Measurements from ENCODE around the gene PLEKHO2.

Gene PLEKHO2

DNA sequence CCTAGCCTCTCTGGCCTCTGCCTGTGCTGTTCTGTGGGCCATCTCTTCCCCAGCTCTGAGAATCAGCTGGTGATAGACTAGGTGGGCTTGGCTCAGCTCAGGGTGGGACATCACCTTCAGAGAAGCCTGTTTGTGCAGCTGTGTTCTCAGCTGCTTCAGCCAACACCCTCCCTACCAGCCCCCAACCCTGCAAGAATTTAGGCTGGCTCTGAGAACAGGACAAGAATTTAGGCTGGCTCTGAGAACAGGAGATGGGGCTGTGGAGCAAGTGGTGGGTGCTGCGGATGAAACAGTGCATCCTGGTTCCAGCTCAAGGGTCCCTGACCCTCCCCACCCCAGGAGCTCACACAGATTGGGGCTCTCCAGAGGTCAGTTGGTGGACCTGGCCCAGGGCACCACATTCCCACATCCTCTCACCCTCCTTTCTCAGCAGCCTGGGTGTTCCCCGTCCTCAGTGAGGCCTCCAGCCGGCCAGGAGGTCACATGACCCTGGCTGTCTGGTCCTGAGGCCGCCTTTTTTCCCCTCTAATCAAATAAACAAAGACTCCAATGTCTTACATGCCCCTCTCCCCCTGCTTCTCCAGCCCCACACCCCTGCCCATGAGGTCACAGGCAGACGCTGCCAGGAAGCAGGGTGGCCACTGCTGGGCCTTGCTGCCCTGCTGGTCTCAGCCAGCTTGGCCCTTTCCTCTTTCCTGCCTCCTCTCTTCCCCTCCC lies 14.9 kb downstream of the PLEKHO2 start:
- DNase-seq = peak; percentile 82

DNA sequence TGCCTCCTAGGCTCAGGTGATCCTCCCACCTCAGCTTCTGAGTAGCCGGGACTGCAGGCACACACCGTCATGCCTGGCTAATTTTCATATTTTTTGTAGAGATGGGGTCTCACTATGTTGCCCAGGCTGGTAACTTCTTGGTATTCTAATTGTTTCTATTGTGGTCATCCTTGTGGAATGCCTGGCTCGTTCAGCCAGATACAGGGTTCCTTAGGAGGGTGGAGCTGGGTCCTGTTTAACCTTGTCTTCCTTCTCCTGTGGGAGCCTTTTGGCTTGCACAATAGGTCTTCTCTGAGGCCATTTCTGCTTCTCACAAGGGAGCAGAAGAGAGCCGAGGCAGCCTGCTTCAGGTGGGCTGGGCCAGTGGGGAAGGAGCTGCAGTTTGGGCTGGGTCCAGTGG lies 15.7 kb downstream of the PLEKHO2 start:
- no peak for DNase-seq

DNA sequence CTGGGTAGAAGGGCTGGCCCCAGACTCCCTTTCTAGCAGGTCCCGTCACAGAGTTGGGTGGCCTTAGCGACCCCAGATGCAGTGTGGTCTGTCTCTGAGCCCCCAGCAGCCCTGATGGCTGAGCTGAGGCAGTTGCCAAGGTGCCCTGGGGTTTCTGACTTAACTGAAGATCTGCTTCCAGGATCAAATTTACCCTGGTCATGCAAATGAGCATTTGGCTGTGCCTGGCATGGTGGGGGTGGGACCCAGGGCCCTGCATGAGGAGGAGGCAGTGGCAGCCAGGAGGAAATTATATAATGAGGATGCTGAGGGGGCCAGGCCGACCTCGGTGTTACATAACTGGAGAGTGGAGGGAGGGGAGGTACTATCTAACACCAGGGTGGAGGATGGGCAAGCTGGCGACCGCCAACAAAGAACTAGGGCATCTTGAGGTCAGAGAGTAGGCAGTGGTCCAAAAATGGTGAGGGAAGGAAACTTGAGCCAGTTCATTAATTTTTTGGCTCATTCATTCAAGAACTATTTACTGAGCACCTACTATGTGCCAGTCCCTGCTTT lies 16.4 kb downstream of the PLEKHO2 start:
- DNase-seq = no peak

DNA sequence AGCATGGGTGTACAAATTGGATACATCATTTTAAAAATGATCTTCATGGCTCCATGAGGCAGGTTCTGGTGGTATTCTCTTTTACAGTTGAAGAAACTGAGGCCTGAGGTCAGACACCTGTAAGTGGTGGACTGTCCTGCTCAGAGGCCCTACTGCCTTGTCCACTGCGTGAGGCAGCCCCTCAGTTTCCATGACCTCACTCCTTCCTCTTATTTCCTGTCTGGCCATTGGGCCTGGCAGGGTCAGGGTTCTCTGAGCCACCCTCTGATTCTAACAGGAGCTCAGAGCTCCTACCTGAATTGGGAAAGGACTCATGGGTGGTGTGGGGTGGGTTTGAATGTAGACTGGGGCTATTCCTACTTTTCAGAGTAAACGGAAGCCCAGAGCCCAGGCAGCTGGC lies 17.5 kb downstream of the PLEKHO2 start:
- DNase-seq = no peak

DNA sequence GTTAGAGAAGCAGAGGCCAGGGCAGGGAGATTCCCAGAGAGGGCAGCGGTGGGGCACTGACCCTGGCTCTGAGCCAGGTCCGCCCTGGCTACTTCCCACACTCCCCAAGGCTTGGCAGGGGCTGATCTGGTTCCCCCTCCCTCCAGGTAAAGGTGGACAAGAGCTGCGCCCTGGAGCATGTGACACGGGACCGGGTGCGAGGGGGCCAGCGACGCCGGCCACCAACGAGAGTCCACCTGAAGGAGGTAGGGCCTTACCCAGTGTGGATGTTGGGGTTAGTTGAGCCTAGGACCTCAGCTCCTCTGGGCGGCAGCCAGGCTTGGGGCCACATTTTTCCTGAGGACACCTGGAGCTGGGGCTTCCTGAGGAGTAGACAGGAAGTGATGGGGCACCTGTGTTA lies 19.6 kb downstream of the PLEKHO2 start:
- DNase-seq = no peak

DNA sequence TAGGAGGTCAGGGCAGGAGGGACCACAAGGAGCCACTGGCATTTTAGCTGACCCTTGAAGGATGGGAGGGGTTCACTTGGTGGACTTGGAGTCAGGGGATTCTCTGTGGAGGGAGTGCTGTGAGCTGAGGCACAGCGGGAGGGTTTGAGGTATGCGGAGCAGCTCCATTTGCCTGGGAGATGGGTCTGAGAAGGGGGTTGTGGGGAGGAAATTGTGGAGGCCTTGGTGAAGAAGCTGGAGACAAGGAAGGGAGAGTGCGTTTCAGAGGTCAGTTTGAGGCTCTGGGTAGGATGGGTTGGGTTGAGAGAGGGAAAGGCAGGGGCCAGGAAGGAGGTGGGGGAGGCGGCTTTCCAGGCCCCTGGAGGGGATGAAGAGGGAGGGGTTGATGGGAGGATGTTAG lies 20.2 kb downstream of the PLEKHO2 start:
- DNase-seq = no peak

DNA sequence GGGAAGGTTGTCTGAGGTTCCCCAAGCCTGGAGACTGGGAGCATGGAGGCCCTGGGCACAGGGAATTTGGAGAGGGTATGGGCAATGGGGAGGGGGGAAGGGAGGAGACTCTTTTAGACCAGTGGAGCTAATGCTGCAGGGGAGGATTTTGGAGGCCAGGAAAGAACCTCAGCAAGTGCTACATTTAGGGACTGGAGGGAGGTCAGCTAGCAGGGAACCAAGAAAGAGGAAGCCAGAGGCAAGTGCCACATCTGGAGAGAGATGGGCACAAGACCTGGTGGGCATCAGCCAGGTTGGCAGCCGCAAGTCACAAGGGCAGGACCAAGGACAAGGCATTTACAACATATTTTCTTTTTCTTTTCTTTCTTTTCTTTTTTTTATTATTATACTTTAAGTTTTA lies 20.7 kb downstream of the PLEKHO2 start:
- no peak for DNase-seq

DNA sequence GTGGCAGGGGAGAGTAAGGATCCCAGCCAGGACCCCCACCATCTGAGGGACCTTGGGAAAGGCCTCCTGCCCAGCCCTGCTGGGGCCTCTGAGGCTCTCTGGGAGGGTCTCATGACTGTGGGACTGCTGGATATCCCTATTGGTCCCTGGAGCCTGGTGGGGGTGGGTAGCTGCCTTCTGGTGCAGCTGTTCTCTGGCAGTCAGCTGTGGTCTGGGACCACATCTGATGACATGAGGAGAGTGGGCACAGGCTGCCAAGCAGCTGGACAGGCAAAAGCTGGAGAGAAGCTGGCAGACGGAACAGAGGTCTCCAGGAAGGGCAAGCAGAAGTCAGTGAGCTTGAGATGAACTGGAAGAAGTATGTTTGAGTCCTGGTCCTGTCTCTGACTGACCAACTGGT lies 22.4 kb downstream of the PLEKHO2 start:
- peak; percentile 74 for DNase-seq

DNA sequence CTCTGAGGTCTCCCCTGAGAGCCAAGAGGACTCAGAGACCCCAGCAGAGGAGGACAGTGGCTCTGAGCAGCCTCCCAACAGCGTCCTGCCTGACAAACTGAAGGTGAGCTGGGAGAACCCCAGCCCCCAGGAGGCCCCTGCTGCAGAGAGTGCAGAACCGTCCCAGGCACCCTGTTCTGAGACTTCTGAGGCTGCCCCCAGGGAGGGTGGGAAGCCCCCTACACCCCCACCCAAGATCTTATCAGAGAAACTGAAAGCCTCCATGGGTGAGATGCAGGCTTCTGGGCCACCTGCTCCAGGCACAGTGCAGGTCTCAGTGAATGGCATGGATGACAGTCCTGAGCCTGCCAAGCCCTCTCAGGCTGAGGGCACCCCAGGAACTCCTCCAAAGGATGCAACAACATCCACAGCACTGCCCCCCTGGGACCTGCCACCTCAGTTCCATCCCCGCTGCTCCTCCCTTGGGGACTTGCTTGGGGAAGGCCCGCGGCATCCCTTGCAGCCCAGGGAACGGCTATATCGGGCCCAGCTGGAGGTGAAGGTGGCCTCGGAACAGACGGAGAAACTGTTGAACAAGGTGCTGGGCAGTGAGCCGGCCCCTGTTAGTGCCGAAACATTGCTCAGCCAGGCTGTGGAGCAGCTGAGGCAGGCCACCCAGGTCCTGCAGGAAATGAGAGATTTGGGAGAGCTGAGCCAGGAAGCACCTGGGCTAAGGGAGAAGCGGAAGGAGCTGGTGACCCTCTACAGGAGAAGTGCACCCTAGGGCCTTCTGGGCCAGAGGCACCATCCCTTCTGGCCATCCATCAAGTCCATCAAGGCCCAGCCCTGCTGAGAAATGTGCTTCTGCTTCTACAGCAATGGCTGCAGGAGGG lies 23.6 kb downstream of the PLEKHO2 start:
- no peak for DNase-seq

DNA sequence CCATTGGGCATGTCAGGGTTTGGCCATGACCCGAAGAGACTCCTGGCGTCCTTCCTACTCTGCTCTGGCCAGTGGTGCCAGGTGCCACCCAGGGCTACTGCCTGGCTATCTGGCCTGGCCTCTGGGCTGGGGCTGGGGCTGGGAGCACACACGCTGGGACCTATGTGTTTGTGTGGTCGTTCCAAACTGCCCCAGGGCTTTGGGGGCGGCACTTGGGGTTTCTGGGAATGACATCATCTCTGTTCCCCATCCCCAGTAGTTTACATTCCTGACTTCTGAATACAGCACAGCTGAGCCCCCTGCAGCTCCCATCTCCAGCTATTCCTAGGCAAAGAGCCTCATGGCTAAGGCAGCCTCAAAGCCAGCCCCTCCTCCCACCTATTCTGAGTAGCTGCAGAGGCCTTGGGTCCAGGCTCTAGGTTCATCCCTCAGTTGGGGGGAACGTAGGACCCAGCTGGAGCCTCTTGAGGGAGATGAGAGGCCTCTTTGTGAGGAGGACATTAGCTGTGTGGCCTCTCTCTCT lies 24.3 kb downstream of the PLEKHO2 start:
- DNase-seq = no peak

DNA sequence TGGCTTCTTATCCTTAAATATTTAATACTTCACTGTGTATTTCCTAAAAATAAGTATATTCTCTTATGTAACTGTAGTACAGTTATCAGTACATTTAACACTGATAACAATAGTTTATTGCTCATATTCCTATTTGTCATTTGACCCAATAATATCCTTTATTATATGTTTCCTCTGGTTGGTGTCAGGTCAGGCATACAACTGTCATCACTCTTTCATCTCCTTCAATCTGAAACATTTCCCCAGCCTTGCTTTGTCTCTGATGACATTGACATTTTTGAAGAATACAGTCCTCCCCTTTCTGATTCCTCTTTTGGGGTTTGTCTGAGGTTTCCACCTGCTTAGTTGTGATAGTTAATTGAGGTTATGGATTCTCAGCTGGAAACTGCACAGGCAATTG lies 27.8 kb downstream of the PLEKHO2 start:
- no peak for DNase-seq

DNA sequence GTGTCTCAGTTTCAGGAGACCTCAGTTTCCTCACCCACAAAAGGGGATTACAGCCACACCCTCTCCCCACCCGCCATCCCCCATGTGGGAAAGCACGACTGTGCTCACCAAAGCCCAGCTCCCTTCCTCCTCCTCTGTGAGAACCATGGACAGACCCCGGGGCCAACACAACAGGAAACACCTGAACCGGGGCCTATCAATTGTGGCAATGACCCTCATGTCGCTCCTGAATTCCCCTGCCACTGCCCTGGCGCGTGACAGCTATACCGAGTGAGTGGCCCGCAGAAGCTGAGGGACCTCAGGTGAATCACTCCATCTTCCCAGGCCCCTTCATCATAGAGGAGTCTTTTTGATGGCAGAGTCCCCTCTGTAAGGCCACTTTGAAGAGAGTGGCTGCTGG lies 28.6 kb downstream of the PLEKHO2 start:
- DNase-seq = no peak

DNA sequence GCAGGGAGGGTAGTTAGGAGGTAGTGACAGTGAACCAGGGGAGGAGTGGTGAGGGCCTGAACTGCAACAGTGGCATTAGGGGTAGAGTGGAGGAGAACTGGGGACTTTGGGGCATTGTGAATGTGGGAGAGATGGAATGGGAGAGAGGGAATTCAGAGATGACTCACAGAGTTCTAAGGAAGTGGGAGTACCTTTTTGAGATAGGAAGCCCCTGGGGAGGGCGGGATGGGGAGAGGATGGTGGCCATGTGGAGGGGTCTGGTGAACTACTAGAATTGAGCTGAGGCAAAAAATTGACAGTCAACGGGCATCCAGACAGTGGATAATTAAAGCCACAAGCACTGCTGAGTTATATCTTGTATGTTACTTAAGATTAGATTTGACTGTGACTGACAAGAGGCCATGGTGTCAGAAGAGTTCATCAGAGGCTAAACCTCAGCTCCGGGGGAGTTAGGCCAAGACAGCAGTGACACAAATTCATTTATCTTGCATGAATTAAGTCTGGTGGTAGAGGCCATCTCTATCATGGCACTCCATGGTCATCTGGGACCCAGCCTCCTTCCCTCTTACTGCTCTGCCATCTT lies 34.0 kb downstream of the PLEKHO2 start:
- no peak for DNase-seq

DNA sequence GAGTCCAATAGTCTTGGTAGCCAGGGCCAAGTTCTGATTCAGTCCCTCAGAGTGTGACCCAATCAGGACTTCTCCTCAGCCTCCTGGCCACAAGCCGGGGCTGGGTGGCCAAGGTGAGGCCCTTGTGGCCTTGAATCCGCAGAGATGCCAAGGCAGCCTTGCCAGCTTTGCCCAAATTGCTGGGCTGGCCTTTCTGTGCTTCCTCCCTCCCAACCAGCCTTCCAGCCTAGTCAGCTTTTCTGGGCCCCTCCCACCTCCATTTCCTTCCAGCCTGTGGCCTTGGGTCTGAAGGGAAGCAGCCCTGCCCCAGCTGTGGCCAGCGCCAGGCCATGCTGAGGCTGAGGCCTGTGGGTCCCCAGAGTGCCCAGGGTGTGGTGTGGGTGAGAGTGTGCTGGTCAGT lies 35.7 kb downstream of the PLEKHO2 start:
- peak; percentile 79 for DNase-seq

DNA sequence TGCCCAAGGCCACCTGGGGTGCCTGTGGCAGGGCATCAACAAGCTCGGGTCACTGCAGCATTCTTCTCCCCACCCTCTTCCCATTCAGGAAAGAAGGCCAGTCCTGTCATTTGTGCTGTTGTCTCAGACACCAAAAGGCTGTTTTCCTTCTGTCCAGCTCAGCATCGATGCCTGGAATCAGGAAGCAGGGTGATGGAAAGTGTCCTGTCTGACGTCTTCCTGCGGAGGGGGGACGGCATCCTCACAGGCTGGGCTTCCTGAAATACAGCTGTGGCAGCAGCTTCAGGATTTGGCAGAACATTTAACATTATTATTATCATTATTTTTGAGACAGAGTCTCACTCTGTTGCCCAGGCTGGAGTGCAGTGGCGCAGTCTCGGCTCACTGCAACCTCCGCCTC lies 37.0 kb downstream of the PLEKHO2 start:
- DNase-seq = no peak

DNA sequence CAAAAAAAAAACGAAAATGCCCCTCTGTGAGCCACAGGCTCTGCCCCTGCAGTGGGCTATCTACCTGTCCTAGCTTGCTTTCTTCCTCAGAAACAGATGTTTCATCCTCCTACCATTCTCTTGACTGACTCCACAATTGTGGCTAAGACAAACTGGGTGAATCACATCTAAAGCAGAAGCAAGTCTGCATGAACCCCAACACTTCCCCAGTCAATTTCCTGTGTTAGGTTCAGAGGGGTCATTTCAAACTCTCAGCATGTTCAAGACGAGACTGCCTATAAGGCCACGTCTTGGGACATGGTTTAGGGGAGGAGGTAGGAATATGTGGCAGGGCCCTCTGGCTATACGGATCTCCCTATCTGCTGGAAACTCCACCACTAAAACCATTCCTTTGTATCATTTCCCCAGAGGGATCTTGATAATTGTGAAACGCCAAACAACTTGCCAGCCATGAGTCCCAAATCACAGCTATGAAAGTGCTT lies 41.4 kb downstream of the PLEKHO2 start:
- no peak for DNase-seq

DNA sequence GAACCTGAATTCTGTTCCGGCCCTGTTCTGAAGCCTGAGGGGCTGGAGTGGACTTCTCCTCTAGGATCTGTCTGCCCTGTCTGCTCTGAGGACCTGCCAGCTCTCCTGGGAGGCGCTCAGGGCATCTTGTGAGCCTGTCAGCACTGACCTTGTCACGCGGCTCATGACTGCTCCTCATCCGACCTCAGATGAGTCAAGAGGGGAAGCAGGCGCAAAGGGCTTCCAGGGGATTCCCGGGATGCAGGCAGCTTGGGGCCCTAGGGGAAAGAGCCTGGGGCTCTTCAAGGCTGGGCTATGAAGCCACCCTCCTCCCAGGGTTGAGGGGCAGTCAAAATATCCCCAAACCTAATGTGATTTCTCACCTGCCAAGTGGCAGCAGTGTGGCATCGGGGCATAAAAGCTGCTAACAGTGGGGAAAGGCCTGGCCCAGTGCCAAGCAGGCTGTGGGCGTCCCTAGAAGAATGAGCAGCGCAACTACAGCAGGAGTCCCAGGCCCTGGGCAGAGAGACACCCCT lies 42.3 kb downstream of the PLEKHO2 start:
- no peak for DNase-seq

DNA sequence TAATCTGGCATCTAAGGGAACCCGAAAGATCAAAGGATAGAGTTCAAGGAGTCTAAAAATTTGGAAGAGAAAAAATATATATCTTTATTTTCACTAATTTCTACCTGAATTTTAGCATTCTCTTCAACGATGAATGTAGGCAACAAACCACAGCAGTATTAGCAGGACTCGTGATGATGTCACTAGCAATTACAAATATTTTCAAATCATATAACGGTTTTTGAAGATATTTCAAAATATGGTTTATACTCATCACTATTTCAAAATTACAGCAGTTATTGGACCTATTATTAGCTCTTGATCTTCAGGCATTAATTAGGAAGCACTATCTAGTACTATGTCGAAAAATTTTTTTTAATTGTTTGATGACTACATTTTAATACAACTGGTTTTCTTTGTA lies 43.0 kb downstream of the PLEKHO2 start:
- DNase-seq = no peak

DNA sequence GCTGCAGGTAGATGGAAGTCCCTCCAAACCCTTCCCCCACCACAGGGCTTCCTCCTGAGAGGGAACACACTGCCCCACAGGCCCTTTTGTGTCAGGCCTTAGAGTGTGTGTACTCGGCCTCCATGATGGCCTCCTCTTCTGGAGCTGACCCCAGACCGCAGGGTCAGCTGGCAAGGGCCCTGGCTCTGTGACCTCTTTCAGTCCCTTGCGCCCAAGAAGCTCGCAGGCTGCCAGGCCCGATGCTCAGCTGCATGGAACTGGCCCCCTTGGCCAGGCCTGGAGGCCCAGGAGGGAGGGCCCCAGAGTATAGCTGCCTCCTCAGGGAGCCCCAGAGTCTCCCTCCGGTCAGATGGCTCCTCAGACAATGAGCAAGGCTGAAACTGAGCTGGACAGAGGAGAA lies 46.6 kb downstream of the PLEKHO2 start:
- no peak for DNase-seq

DNA sequence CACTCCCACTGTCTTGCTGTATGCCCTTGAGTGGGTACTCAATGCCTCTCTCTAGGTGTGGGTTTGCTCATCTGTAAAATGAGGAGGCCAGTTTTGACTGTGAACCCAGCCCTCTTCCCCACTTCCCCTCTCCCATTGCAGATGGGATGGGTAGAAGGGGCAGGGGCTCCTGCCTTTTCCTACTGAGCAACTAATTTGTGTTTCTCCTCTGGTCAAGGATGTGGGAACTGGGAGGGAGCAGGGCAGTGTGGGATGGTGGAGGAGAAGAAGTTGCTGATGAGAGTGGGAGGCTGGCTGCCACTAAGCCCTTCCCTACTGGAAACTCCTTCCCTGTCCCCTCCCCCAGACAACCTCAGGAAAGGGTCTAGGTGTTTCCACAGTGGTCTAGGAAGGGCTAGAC lies 49.8 kb downstream of the PLEKHO2 start:
- no peak for DNase-seq

DNA sequence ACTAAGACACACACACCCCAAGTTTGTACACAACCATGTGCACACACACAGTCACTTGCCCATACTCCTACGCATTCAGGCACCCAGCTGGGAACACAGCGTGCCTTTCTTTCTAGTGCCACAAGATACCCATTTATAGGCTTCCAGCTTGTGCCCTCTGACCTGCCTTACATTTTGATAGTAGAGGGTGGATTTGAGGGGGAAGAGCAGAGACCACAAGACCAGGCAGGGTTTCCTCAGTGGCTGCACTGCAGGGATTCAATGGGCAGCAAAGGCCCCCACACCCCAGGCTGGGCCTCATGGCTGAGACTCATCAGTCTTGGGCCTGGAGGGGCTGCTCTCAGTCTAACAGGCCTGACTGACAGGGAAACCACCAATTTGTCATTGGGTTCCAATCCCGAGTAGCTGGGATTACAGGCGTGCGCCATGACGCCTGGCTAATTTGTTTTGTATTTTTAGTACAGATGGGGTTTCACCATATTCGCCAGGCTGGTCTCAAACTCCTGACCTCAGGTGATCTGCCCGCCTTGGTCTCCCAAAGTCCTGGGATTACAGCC lies 51.2 kb downstream of the PLEKHO2 start:
- no peak for DNase-seq

DNA sequence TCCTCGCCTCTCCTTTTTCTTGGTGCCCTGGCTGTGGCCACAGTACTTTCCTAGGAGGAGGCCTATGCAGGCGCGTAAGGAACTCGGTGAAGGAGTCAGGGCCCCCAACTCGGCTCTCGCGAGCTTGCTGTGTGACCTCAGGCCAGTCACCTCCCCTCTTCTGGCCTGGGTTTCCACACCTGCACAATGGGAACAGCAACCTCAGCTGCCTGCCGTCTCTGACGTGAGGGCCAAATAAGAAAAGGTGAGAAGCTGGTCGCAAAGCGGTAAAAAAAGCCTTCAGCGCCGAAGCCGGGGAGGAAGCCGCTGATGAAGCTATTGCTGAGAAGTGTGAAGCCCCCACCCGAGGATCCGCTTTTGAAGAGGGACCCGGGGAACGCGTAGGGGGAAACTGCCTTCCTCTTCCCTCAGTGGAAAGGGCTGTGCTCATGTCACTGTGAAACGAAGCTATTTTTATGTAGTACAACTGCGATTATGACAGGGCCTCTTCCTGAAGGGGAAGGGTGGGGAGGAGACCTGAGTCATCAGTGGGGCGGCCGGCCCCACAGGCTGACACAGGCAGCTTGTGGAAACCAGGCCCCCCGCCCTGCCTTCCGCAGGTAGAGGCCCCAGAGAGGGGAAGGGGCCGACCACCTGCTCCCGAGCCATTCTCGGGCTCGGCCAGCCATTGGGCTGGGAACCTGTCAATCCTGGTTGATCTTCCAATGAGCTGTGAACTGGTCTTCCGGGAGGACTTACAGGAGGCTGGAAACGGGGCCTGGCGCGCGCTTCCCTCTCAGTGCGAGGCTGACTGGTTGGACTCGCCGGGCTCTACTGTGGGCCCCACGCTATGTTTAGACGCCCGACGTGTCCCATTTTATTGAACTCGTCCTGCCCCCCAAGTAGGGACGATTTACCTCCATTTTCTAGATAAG lies 52.0 kb downstream of the PLEKHO2 start:
- DNase-seq = peak; percentile 97
